GM20000 (cell line): ENCODE data around the gene PLCH1.

ENCODE experiments used
- DNase-seq: peaks from one replicate; pipeline ENCODE4 v3.0.0; 2012; ENCODE audit warnings: low spot score
- CTCF ChIP-seq: IDR thresholded peaks from 2 replicates; pipeline ENCODE4 v1.5.1; 2012; ENCODE audit warnings: mild to moderate bottlenecking, control low read depth; ENCODE audit errors: extremely low read depth, missing control alignments

Gene PLCH1

GRCh38 chr3:155737844-155738460, 6.9 kb downstream of the PLCH1 start:
- DNase-seq: peak; percentile 49

GRCh38 chr3:155736381-155736780, 8.5 kb downstream of the PLCH1 start:
- TF ChIP-seq CTCF: no peak
- no peak for DNase-seq

More at GRCh38 chr3:155737844-155738460, 6.9 kb downstream of the PLCH1 start:
- no peak for TF ChIP-seq CTCF

DNA sequence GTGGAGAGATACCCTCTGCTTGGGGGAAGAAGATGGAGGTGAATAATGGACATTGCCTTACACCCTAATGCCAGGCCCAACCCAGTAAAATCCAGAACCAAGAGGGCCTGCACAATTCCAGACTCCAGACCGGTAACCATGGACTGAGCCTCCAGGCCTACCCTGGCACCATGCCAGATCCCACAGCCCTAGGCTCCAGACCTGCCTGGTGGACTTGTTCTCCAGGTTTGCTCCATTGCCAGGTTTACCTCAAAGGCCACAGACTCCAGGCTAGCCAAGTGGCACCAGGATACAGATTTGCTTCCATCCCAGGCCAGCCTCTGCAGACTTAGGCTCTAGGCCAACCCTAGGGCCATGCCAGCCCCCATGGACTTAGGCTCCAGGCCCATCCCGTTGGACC, 14.0 kb downstream of the PLCH1 start:
- no peak for TF ChIP-seq CTCF
- DNase-seq: no peak

- DNase-seq: no peak
- TF ChIP-seq CTCF: no peak
These were observed 17.0 kb downstream of the PLCH1 start for GRCh38 chr3:155727836-155728235.

DNA sequence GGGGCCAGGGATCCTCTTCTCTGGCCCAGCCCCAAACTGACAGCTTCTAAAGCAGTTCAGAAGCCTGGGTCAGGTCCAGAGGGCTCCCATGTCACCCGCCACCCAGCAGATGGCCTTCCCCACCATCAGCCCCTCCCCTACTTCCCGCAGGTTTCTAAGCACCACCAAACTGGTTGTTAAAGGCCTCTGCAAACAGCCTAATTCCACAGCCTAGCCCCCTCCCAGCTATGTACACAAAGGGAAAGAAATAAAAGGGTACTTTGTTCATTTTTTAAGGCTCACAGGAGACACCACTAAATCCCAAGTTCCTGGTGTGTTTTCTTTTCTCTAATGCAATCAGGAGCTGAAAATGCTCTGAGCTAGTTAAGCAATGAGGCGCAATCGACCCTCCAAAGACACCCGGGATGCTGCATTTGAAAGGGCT, 30.6 kb downstream of the PLCH1 start:
- TF ChIP-seq CTCF: no peak
- no peak for DNase-seq

- no peak for TF ChIP-seq CTCF
These were observed 32.9 kb downstream of the PLCH1 start for GRCh38 chr3:155712008-155712407.

DNA sequence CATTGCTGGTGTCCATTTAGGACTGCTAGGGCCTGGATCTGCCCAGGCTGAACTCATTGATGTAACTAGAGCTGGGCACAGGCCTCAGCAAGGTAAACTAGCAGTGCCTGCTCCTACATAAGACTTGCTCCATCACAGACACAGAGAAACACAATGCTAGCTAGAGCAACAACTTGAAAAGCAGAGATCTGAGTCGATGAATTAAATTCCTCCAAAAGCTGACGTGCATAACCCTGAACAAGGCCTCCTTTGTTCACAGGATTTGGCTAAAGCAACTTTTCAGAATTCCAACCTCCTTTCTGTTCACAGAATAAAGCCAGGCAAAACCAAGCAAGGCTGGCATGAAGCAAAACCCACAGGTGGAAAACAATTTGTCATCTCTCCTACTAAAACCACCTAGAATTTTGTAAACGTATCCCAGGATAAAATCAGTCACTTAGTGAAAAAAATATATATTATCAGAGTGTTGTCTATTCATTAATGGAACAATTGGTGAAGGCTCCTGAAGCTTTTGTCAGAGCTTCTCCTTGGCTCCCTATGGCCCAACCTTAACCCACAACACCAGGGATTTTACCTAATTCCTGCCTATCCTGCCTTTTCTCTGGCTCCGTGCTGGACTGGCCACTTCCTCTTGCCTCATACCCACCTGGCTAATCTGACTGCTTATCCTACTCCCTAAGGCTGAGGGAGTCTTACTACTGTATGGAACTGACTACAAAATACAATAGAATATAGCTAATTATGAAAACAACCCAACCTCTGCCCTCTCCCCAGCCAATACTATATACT, 39.9 kb downstream of the PLCH1 start:
- no peak for TF ChIP-seq CTCF
- DNase-seq: no peak

More at GRCh38 chr3:155712008-155712407, 32.9 kb downstream of the PLCH1 start:
- peak; percentile 42 for DNase-seq
